ACC112 (cell line): ENCODE results near the gene CRIM1.
A peak's percentile ranks its signal among the peaks of the same experiment; 100 is the strongest.

Experiments used
- H2AFZ ChIP-seq: fragments of 200-600 bp; sonication (generic); one replicate; pipeline ENCODE4 v1.6.0; 2017; ENCODE audit warnings: antibody characterized with exemption, low read length; ENCODE audit not compliant: unreplicated experiment
- H3K27ac ChIP-seq: fragments of 200-600 bp; sonication (generic); 2 replicates; pipeline ENCODE4 v1.5.1; 2014; ENCODE audit warnings: low read depth, mild to moderate bottlenecking, antibody characterized with exemption, low read length, moderate library complexity
- H3K27me3 ChIP-seq: fragments of 200-600 bp; sonication (generic); 2 replicates; pipeline ENCODE4 v1.6.1; 2014; ENCODE audit warnings: mild to moderate bottlenecking, antibody characterized with exemption, low read length, moderate library complexity, mixed read lengths; ENCODE audit not compliant: insufficient read depth
- H3K36me3 ChIP-seq: fragments of 200-600 bp; sonication (generic); 2 replicates; pipeline ENCODE4 v1.6.1; 2016; ENCODE audit warnings: mild to moderate bottlenecking, antibody characterized with exemption, low read length, moderate library complexity, mixed read lengths; ENCODE audit not compliant: insufficient read depth
- H3K4me1 ChIP-seq: fragments of 200-600 bp; sonication (generic); one replicate; pipeline ENCODE4 v1.6.1; 2016; ENCODE audit warnings: low read length, mixed read lengths; ENCODE audit not compliant: insufficient read depth, unreplicated experiment, control insufficient read depth
- H3K4me3 ChIP-seq: fragments of 200-600 bp; sonication (generic); 2 replicates; pipeline ENCODE4 v1.5.1; 2014; ENCODE audit warnings: mild to moderate bottlenecking, low read depth, low read length
- H3K79me2 ChIP-seq: fragments of 200-600 bp; sonication (generic); one replicate; pipeline ENCODE4 v1.6.0; 2016; ENCODE audit warnings: low read length; ENCODE audit not compliant: control insufficient read depth, unreplicated experiment, insufficient read depth

Gene CRIM1

DNA sequence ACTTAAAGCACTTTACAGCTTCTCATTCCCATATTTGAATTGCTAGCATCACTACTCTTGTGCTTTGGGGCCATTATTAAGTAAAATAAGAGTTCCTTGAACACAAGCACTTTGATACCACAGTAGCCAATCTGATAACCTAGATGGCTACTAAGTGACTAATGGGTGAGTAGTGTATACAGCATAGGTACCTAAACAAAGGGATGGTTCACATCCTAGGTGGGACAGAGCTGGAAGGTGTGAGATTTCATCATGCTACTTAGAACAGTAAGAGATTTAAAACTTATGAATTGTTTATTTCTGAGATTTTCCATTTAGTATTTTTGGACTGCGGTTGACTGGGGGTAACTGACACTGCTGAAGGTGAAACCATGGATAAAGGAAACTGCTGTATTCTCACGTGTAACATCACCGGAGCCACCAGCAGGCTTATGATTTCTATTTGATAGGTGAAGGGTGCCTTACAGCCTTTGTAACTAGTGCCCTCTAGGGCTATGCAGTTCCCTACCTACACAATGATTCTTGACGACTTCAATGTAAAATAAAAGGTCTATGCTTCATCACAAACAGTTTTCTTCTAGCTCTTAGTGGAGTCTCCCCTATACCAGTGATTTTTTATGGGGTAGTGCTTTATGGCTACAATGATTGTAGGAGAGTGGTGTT is 22.1 kb upstream of the CRIM1 start:
- Histone ChIP-seq H3K36me3 (no peaks in the 10 kb centered on the region), H3K27ac (no peak overlapping the region), H3K27me3 (no peaks in the 10 kb centered on the region), H3K79me2 (no peaks in the 10 kb centered on the region), H3K4me1 (peaks cover 10% of the 10 kb centered on the region), H3K4me3 (no peak overlapping the region), H2AFZ (no peak overlapping the region)

DNA sequence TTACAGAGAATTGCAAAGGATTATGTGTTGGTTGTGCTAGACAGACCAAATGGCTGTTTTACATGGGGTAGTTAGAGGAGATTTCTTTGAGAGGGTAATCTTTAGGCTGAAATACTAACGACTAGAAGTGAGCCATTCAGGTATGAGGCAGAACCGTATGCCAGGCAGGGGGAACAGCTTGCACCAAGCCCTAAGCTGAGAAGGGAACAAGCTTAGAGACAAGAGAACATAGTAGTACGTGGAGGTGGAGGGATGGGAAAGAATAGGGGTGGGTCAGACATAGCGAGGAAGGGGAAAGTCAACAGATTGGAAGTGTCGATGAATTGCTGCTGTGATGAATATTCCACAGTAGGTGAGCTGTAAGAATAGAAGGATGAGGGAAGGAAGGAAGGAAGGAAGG is 20.0 kb upstream of the CRIM1 start:
- H3K4me1 ChIP-seq: peaks cover 27% of the 10 kb centered on the region
- no peaks in the 10 kb centered on the region for H3K79me2 ChIP-seq
- H3K27me3 ChIP-seq: no peaks in the 10 kb centered on the region
- no peak overlapping the region for H2AFZ ChIP-seq
- no peaks in the 10 kb centered on the region for H3K36me3 ChIP-seq
- no peak overlapping the region for H3K4me3 ChIP-seq
- H3K27ac ChIP-seq: no peak overlapping the region

DNA sequence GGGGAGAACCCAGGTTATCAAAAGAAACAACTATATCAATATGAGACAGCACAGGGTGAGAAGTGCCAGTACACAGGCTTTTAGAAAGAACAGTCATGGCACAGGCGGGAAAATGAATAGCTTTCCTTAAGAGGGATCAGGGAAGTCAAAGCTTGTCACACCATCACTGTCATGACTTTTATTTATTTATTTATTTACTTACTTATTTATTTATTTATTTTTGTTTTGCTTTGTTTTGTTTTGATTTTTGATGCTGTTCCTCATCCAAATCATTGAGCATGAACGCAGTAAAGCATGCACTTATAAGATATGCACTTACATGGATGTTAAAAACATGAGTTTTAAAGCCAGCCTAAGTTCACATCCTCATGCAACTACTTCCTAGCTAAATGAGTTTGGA is 19.3 kb upstream of the CRIM1 start:
- Histone ChIP-seq H3K4me1 (peaks cover 27% of the 10 kb centered on the region), H2AFZ (no peak overlapping the region), H3K27me3 (no peaks in the 10 kb centered on the region), H3K27ac (no peak overlapping the region), H3K79me2 (no peaks in the 10 kb centered on the region), H3K4me3 (no peak overlapping the region), H3K36me3 (no peaks in the 10 kb centered on the region)

GRCh38 chr2:36337354-36337753 is 18.2 kb upstream of the CRIM1 start:
- H3K27me3 ChIP-seq: no peaks in the 10 kb centered on the region
- no peak overlapping the region for H3K4me3 ChIP-seq
- peak overlapping the region; percentile 36 for H2AFZ ChIP-seq
- no peaks in the 10 kb centered on the region for H3K36me3 ChIP-seq
- no peaks in the 10 kb centered on the region for H3K79me2 ChIP-seq
- H3K27ac ChIP-seq: no peak overlapping the region
- peaks cover 27% of the 10 kb centered on the region for H3K4me1 ChIP-seq

GRCh38 chr2:36338124-36338826 is 17.3 kb upstream of the CRIM1 start:
- no peaks in the 10 kb centered on the region for H3K27me3 ChIP-seq
- H3K4me3 ChIP-seq: no peak overlapping the region
- peak overlapping the region; percentile 20 for H2AFZ ChIP-seq
- H3K79me2 ChIP-seq: no peaks in the 10 kb centered on the region
- H3K27ac ChIP-seq: peak overlapping the region; percentile 63
- no peaks in the 10 kb centered on the region for H3K36me3 ChIP-seq
- peaks cover 27% of the 10 kb centered on the region for H3K4me1 ChIP-seq

GRCh38 chr2:36338827-36339145 is 16.8 kb upstream of the CRIM1 start:
- H3K36me3 ChIP-seq: no peaks in the 10 kb centered on the region
- H3K4me3 ChIP-seq: no peak overlapping the region
- no peaks in the 10 kb centered on the region for H3K27me3 ChIP-seq
- H3K79me2 ChIP-seq: no peaks in the 10 kb centered on the region
- peak overlapping the region; percentile 63 for H3K27ac ChIP-seq
- peak overlapping the region; percentile 20 for H2AFZ ChIP-seq
- H3K4me1 ChIP-seq: peaks cover 27% of the 10 kb centered on the region

- Histone ChIP-seq H3K4me1 (peaks cover 27% of the 10 kb centered on the region), H3K79me2 (no peaks in the 10 kb centered on the region), H3K27ac (peak overlapping the region; percentile 63; the same call in 1 of the 2 replicates), H3K36me3 (no peaks in the 10 kb centered on the region), H3K27me3 (no peaks in the 10 kb centered on the region), H2AFZ (no peak overlapping the region), H3K4me3 (no peak overlapping the region)
Observed at GRCh38 chr2:36339607-36340218, 15.9 kb upstream of the CRIM1 start.

GRCh38 chr2:36343606-36344005 is 12.0 kb upstream of the CRIM1 start:
- Histone ChIP-seq H3K4me3 (no peak overlapping the region), H3K79me2 (no peaks in the 10 kb centered on the region), H3K4me1 (peaks cover 19% of the 10 kb centered on the region), H3K36me3 (no peaks in the 10 kb centered on the region), H3K27ac (no peak overlapping the region), H2AFZ (no peak overlapping the region), H3K27me3 (no peaks in the 10 kb centered on the region)

GRCh38 chr2:36348721-36349120 is 6.9 kb upstream of the CRIM1 start:
- peaks cover 28% of the 10 kb centered on the region for H3K4me1 ChIP-seq
- H3K36me3 ChIP-seq: no peaks in the 10 kb centered on the region
- no peak overlapping the region for H3K27ac ChIP-seq
- peaks cover under 1% of the 10 kb centered on the region for H3K79me2 ChIP-seq
- no peak overlapping the region for H3K4me3 ChIP-seq
- no peaks in the 10 kb centered on the region for H3K27me3 ChIP-seq
- H2AFZ ChIP-seq: no peak overlapping the region

DNA sequence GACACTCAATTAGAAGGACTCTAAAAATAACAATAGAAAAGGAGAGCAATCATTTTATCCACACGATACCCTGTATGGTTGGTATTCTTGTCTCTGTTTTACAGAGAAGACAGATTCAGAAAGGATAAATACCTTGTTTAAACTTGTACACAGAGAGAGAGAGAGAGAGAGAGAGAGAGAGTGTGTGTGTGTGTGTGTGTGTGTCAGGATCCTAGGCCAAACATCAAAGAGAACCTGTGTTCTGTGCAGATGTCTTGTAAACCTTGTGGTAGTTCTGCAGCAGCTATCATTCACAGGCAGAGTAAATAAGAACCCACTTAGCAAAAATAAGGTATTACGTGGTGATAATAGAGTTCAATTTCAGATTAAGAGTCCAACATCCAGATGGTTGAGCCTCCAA is 4.3 kb upstream of the CRIM1 start:
- Histone ChIP-seq H3K27me3 (no peaks in the 10 kb centered on the region), H2AFZ (peak overlapping the region; percentile 24), H3K36me3 (no peaks in the 10 kb centered on the region), H3K27ac (0 out of 2 replicates have a peak overlapping the region, but pooled peaks have one; percentile 7), H3K4me1 (peaks cover 39% of the 10 kb centered on the region), H3K79me2 (peaks cover 24% of the 10 kb centered on the region), H3K4me3 (no peak overlapping the region)
